Muscle of back (tissue), 10 donors: Measurements from ENCODE around the gene CLEC4E. TPM values are rescaled to one million over a fixed set of nuclear protein-coding genes. Genes with fewer than 3 reads are reported as not detected.

ENCODE experiments used
- polyA plus RNA-seq, 10 donors: library from polyadenylated mRNA; unstranded; fragments of 120-200 nt; gene quantifications; one replicate each; pipeline ENCODE4 v1.2.1, GENCODE V29; 2013; ENCODE audit not compliant: insufficient read length in 10 of 10

Gene CLEC4E
- polyA plus RNA-seq, 10 donors, result 0.14 to 0.21 TPM; not detected in 8

Other genes with a start within 250 kb of the CLEC4E start
- gene CLEC6A, start 84.9 kb downstream of the CLEC4E start, polyA plus RNA-seq, result not detected
- gene CLEC4D, start 27.4 kb downstream of the CLEC4E start, polyA plus RNA-seq, result under 1 TPM in 2 of 10 donors, not detected in 8; 0.12 to 0.13 TPM
- under 1 TPM; 0.22 to 0.74 (median 0.35) TPM for gene AICDA, start 72.0 kb upstream of the CLEC4E start, polyA plus RNA-seq
- 100 to 1,000 TPM; 120 to 304 (median 173) TPM for gene MFAP5, start 121.9 kb upstream of the CLEC4E start, polyA plus RNA-seq
- 100 to 1,000 TPM in 3 of 10 donors, 10 to 100 TPM in 7; 62.8 to 123 (median 80.6) TPM for gene RIMKLB, start 157.1 kb upstream of the CLEC4E start, polyA plus RNA-seq